Activated B cell treated with CpG ODN at 0.5 μM for 24 hours (primary cell): ENCODE data around the gene ATG13. TPM values are rescaled to one million over a fixed set of nuclear protein-coding genes. Genes with fewer than 3 reads are reported as not detected.

Experiments
- ATAC-seq: fragments of 200-7000 bp; cut with Tn5 transposase; one replicate; pipeline ENCODE4 v1.10.0; 2021; ENCODE audit warnings: low read depth, mild to moderate bottlenecking, moderate library complexity
- CTCF ChIA-PET: fragments of 350-600 bp; sonication (Branson Sonifier 250); formaldehyde crosslinking; loops from one replicate; lab custom pipeline; 2021; ENCODE audit warnings: antibody characterized with exemption; lab: Charles Lee
- POLR2A ChIA-PET: fragments of 350-600 bp; sonication (Branson Sonifier 250); formaldehyde crosslinking; loops from one replicate; lab custom pipeline; 2021; ENCODE audit warnings: antibody characterized with exemption; lab: Charles Lee
- DNase-seq: peaks from one replicate; pipeline ENCODE4 v3.0.0; 2022
- H3K27ac Mint-ChIP-seq: one replicate; pipeline ENCODE4 v1.8.0; 2020; ENCODE audit warnings: mixed read lengths
- H3K27me3 Mint-ChIP-seq: one replicate; pipeline ENCODE4 v1.8.0; 2021; ENCODE audit warnings: mixed read lengths
- H3K36me3 Mint-ChIP-seq: one replicate; pipeline ENCODE4 v1.8.0; 2021; ENCODE audit warnings: low read depth, mixed read lengths
- H3K4me1 Mint-ChIP-seq: one replicate; pipeline ENCODE4 v1.8.0; 2021; ENCODE audit warnings: mixed read lengths
- H3K4me3 Mint-ChIP-seq: one replicate; pipeline ENCODE4 v1.8.0; 2020; ENCODE audit warnings: mild to moderate bottlenecking, mixed read lengths
- H3K9me3 Mint-ChIP-seq: one replicate; pipeline ENCODE4 v1.8.0; 2020; ENCODE audit warnings: mixed read lengths
- CTCF ChIP-seq: fragments of 200-600 bp; IDR thresholded peaks from one replicate; pipeline ENCODE4 v1.8.0; 2022; ENCODE audit warnings: antibody characterized with exemption, mild to moderate bottlenecking
- intact Hi-C: fragments of 100-400 bp; cut with micrococcal nuclease; formaldehyde crosslinking; loops from one replicate; pipeline ENCODE4 v1.15.1; 2024
- total RNA-seq: library from RNA; stranded (reverse); gene quantifications from 2 replicates; pipeline ENCODE4 v1.2.3, GENCODE V29; 2022

ATG13 gene
- total RNA-seq, 1 donor from 2014 or later = 73.7 TPM

GRCh38 chr11:46696212-46696558, 78.8 kb downstream of the ATG13 start:
- H3K9me3 Mint-ChIP-seq = no peaks in the 10 kb centered on the region
- TF ChIP-seq CTCF = no peak
- H3K27ac Mint-ChIP-seq = no peak overlapping the region
- peaks cover 59% of the 10 kb centered on the region for H3K36me3 Mint-ChIP-seq
- H3K4me1 Mint-ChIP-seq = peaks cover 34% of the 10 kb centered on the region
- POLR2A ChIA-PET = no interaction called here
- no peaks in the 10 kb centered on the region for H3K27me3 Mint-ChIP-seq
- DNase-seq (no peak), ATAC-seq (no peak)
- intact Hi-C loops = no loop called here
- CTCF ChIA-PET = no interaction called here
- no peak overlapping the region for H3K4me3 Mint-ChIP-seq

- CTCF ChIA-PET = no interaction called here
- POLR2A ChIA-PET = interaction anchor here (1.6 kb wide), 1 partner anchor 104 kb away, joined by 4 read pairs; the partner anchor contains the start of gene AMBRA1
- Mint-ChIP-seq H3K36me3 (peaks cover 60% of the 10 kb centered on the region), H3K27me3 (no peaks in the 10 kb centered on the region), H3K4me1 (peaks cover 43% of the 10 kb centered on the region), H3K4me3 (peak overlapping the region; percentile 1), H3K9me3 (no peaks in the 10 kb centered on the region), H3K27ac (no peak overlapping the region)
- no peak for TF ChIP-seq CTCF
- intact Hi-C loops = no loop called here
- ATAC-seq (no peak), DNase-seq (no peak)
Observed at GRCh38 chr11:46697303-46697702, 80.0 kb downstream of the ATG13 start.

- POLR2A ChIA-PET = interaction anchor here (1.6 kb wide), 1 partner anchor 104 kb away, joined by 4 read pairs; the partner anchor contains the start of gene AMBRA1
Observed at GRCh38 chr11:46697723-46698122, 80.4 kb downstream of the ATG13 start.

GRCh38 chr11:46698597-46698996, 81.2 kb downstream of the ATG13 start:
- H3K27ac Mint-ChIP-seq = no peak overlapping the region
- H3K27me3 Mint-ChIP-seq = no peaks in the 10 kb centered on the region
- CTCF ChIA-PET = no interaction called here
- H3K9me3 Mint-ChIP-seq = no peaks in the 10 kb centered on the region
- DNase-seq (no peak), ATAC-seq (no peak)
- peaks cover 54% of the 10 kb centered on the region for H3K4me1 Mint-ChIP-seq
- no peak overlapping the region for H3K4me3 Mint-ChIP-seq
- no peak for TF ChIP-seq CTCF
- intact Hi-C loops = no loop called here
- peaks cover 61% of the 10 kb centered on the region for H3K36me3 Mint-ChIP-seq
- POLR2A ChIA-PET = no interaction called here

More at GRCh38 chr11:46697723-46698122, 80.4 kb downstream of the ATG13 start:
- Mint-ChIP-seq H3K36me3 (peaks cover 61% of the 10 kb centered on the region), H3K4me3 (peak overlapping the region; percentile 1), H3K4me1 (peaks cover 47% of the 10 kb centered on the region), H3K9me3 (no peaks in the 10 kb centered on the region), H3K27ac (no peak overlapping the region), H3K27me3 (no peaks in the 10 kb centered on the region)
- ATAC-seq (no peak), DNase-seq (no peak)
- intact Hi-C loops = no loop called here
- CTCF ChIA-PET = no interaction called here
- no peak for TF ChIP-seq CTCF

DNA sequence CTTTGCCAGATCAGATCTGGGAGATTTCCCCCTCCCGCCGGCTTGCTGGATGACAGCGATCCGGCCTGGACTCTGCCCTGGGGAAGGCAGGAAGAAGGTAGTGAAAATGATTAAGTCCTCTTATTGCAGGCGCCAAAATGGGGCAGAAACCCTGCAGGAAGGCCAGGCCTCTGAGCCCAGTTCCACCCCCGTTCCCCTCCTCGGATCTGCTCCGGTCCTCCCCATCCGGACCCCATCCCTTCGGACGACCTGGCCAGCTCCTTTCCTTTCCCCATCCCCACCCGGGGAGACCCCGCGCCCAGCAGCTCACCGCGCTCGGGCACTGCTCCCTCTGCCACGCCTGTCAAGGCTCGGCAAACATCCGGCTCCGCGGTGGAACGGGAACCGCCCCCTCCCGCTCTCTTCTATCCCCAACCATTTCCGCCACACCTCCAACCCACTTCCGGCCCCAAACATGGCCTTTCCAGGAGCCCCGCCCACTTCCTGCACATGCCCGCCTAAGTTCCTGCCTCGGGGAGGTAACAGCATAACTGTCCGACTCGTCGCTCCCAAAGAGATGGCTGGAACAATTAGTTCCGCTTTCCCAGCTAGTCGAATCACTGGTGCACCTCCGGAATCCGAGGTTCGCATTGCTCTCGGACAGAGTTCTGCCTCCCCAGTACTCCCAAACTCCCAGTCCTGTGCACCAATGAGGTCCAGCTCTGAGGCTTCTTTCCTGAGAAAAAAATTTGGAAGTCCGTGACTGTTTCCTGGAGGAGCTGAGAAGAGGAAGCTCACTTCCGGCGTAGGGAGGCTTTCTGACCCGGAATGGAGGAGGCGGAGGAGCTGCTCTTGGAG, 83.1 kb downstream of the ATG13 start, which contains the start of the genes ARHGAP1 and ZNF408:
Gene ARHGAP1, minus strand, starts transcription at position 379 of the 837 bp plus-strand sequence. CDS start 4,512 bp downstream, outside the sequence.
Gene ZNF408, plus strand, starts transcription at position 791 of the 837 bp plus-strand sequence. Its CDS starts 17 bp downstream, at position 808.
- no peaks in the 10 kb centered on the region for H3K9me3 Mint-ChIP-seq
- H3K4me1 Mint-ChIP-seq = peaks cover 51% of the 10 kb centered on the region
- peak within 1 kb of the TSS; percentile 95 for H3K27ac Mint-ChIP-seq
- CTCF ChIA-PET = interaction anchor here (0.8 kb wide), 1 partner anchor 548 kb away, joined by 3 read pairs; the partner anchor contains the start of gene ACP2
- H3K4me3 Mint-ChIP-seq = peak within 1 kb of the TSS; percentile 99
- TF ChIP-seq CTCF = no peak
- DNase-seq (peak; percentile 96), ATAC-seq (peak; percentile 87)
- POLR2A ChIA-PET = interaction anchor here (0.6 to 1.7 kb wide), 12 partner anchors 11 to 1015 kb away, joined by 3 to 16 read pairs (median 5); partner anchors contain the start of genes AGBL2, AMBRA1, ATG13 and CSTPP1
- peaks cover 61% of the 10 kb centered on the region for H3K36me3 Mint-ChIP-seq
- H3K27me3 Mint-ChIP-seq = no peaks in the 10 kb centered on the region
- intact Hi-C loops = loop anchor here (1.0 to 10.0 kb wide), 14 partner anchors 83 to 1756 kb away; partner anchors contain the start of genes ACP2, AMBRA1, ATG13 and CKAP5
